Fibroblast of lung (primary cell): ENCODE data around the gene RPS27. TPM values are rescaled to one million over a fixed set of nuclear protein-coding genes. Genes with fewer than 3 reads are reported as not detected.
"Not testable (repeated sequence)": the region's sequence is repeated elsewhere in the genome, so short reads cannot be mapped to it uniquely, and the experiment has no call there.

Source experiments
- DNase-seq, 2 donors: peaks; one replicate each; pipeline versions ENCODE4 v3.0.0 to v3.0.0-alpha.2; 2010; ENCODE audit warnings: low read depth in 2 of 2
- H2AFZ ChIP-seq: 2 replicates; pipeline ENCODE4 v1.5.1; 2012; ENCODE audit warnings: low read length, control low read depth, inconsistent platforms
- H3K27ac ChIP-seq: 2 replicates; pipeline ENCODE4 v1.5.1; 2011; ENCODE audit warnings: low read length, control low read depth; ENCODE audit not compliant: insufficient read depth
- H3K27me3 ChIP-seq: 2 replicates; pipeline ENCODE4 v1.5.1; 2011; ENCODE audit warnings: mild to moderate bottlenecking, low read length; ENCODE audit not compliant: control insufficient read depth, insufficient read depth
- H3K36me3 ChIP-seq: 2 replicates; pipeline ENCODE4 v1.5.1; 2011; ENCODE audit warnings: low read length; ENCODE audit not compliant: control insufficient read depth, insufficient read depth
- H3K4me1 ChIP-seq: 2 replicates; pipeline ENCODE4 v1.5.1; 2011; ENCODE audit warnings: low read length; ENCODE audit not compliant: control insufficient read depth, insufficient read depth; ENCODE audit errors: extremely low read depth
- H3K4me2 ChIP-seq: 2 replicates; pipeline ENCODE4 v1.5.1; 2011; ENCODE audit warnings: low read length, control low read depth; ENCODE audit not compliant: insufficient read depth; ENCODE audit errors: extremely low read depth
- H3K4me3 ChIP-seq, 4 experiments: fragments of 200-600 bp in 1 of 4; sonication (generic) in 1 of 4; replicated peaks in 1 of 4; 2 replicates each; pipeline ENCODE4 v1.5.1; 2011 to 2016; ENCODE audit warnings: low read length in 4 of 4, low read depth in 3 of 4, mild to moderate bottlenecking in 3 of 4, control low read depth in 2 of 4, inconsistent platforms in 1 of 4, mixed read lengths in 1 of 4; ENCODE audit not compliant: insufficient read depth in 1 of 4; ENCODE audit errors: control extremely low read depth in 1 of 4
- H3K79me2 ChIP-seq: 2 replicates; pipeline ENCODE4 v1.5.1; 2012; ENCODE audit warnings: mild to moderate bottlenecking, low read length, inconsistent platforms; ENCODE audit not compliant: control insufficient read depth, insufficient read depth
- H3K9ac ChIP-seq: 2 replicates; pipeline ENCODE4 v1.5.1; 2011; ENCODE audit warnings: mild to moderate bottlenecking, low read length, control low read depth; ENCODE audit not compliant: insufficient read depth
- H3K9me3 ChIP-seq: 2 replicates; pipeline ENCODE4 v1.5.1; 2012; ENCODE audit warnings: low read depth, low read length; ENCODE audit not compliant: control insufficient read depth, insufficient read depth
- H4K20me1 ChIP-seq: 2 replicates; pipeline ENCODE4 v1.5.1; 2011; ENCODE audit warnings: low read length; ENCODE audit not compliant: control insufficient read depth, insufficient read depth; ENCODE audit errors: extremely low read depth
- EZH2 ChIP-seq: IDR thresholded peaks from 2 replicates; pipeline ENCODE4 v1.5.1; 2012; ENCODE audit warnings: low read length, control low read depth, mild to moderate bottlenecking; ENCODE audit errors: missing control alignments
- polyA plus RNA-seq, 2 donors: library from polyadenylated mRNA; depleted of rRNA in 1 of 2; stranded (reverse) in 1 of 2; unstranded in 1 of 2; fragments of >200 nt; gene quantifications; 2 replicates each; pipeline ENCODE4 v1.2.1, GENCODE V29; 2011 to 2012; ENCODE audit warnings: missing spikeins in 1 of 2
- total RNA-seq: library from RNA; depleted of rRNA; stranded (reverse); fragments of >200 nt; gene quantifications from 2 replicates; pipeline ENCODE4 v1.2.1, GENCODE V29; 2014
- TF ChIP-seq, protein P1 (sequence below), 2 donors: IDR thresholded peaks in 1 of 2; conservative IDR thresholded peaks in 1 of 2; 1 replicate in 1 of 2; 2 replicates in 1 of 2; pipeline ENCODE4 v1.5.1; 2011 to 2012; ENCODE audit warnings: low read length in 2 of 2, control low read depth in 1 of 2, inconsistent platforms in 1 of 2, low read depth in 1 of 2, mild to moderate bottlenecking in 1 of 2

RPS27 gene
- total and polyA plus RNA-seq, 2 donors (not counting 1 experiment from before 2014, with no cell fraction given), result 2,883 to 3,291 TPM

GRCh38 chr1:154014154-154014907, 23.8 kb downstream of the RPS27 start:
- Histone ChIP-seq H4K20me1 (no peaks in the 10 kb centered on the region), H3K79me2 (no peaks in the 10 kb centered on the region), H3K9ac (no peak overlapping the region), H3K27ac (no peak overlapping the region), H3K4me1 (peaks cover 2% of the 10 kb centered on the region), H3K27me3 (no peaks in the 10 kb centered on the region), H3K4me3 (no peak overlapping the region), H2AFZ (no peak overlapping the region), H3K36me3 (no peaks in the 10 kb centered on the region), H3K9me3 (no peaks in the 10 kb centered on the region), H3K4me2 (no peak overlapping the region)
- TF ChIP-seq, protein P1, sequence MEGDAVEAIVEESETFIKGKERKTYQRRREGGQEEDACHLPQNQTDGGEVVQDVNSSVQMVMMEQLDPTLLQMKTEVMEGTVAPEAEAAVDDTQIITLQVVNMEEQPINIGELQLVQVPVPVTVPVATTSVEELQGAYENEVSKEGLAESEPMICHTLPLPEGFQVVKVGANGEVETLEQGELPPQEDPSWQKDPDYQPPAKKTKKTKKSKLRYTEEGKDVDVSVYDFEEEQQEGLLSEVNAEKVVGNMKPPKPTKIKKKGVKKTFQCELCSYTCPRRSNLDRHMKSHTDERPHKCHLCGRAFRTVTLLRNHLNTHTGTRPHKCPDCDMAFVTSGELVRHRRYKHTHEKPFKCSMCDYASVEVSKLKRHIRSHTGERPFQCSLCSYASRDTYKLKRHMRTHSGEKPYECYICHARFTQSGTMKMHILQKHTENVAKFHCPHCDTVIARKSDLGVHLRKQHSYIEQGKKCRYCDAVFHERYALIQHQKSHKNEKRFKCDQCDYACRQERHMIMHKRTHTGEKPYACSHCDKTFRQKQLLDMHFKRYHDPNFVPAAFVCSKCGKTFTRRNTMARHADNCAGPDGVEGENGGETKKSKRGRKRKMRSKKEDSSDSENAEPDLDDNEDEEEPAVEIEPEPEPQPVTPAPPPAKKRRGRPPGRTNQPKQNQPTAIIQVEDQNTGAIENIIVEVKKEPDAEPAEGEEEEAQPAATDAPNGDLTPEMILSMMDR (conservative IDR thresholded peaks at IDR 0.05 in 1 of 2, IDR thresholded peaks at IDR 0.05 in 1 of 2; ENCODE audit: low read depth in 1 of 2, low read length in 2 of 2), result no peak
- no peak for TF ChIP-seq EZH2
- DNase-seq, result peak; percentile 45 to 72

DNA sequence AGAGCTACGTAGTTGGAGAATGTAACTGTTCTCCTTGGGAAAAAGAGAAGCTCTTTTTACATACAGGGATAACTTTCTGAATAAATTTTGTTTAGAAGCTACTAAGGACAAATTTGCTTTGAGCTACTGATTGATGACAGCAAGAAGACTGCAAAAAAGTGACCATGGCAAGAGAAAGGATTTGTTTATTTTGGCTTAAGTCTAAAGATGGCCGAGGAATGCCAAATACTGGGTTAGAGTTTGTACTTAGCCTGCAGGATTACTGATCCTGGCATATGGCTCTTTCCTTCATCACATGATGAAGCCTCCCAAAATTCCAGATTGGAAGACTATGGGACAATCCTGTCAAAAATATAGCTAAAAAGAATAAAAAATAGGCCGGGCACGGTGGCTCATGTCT, 28.7 kb downstream of the RPS27 start:
- H3K4me2 ChIP-seq, result no peak overlapping the region
- H3K27me3 ChIP-seq, result no peaks in the 10 kb centered on the region
- H3K4me3 ChIP-seq, result no peak overlapping the region
- no peak overlapping the region for H3K9ac ChIP-seq
- H4K20me1 ChIP-seq, result no peaks in the 10 kb centered on the region
- H3K9me3 ChIP-seq, result no peaks in the 10 kb centered on the region
- H3K36me3 ChIP-seq, result no peaks in the 10 kb centered on the region
- TF ChIP-seq, protein P1 (conservative IDR thresholded peaks at IDR 0.05 in 1 of 2, IDR thresholded peaks at IDR 0.05 in 1 of 2; ENCODE audit: low read depth in 1 of 2, low read length in 2 of 2), result no peak
- TF ChIP-seq EZH2, result no peak
- peaks cover 2% of the 10 kb centered on the region for H3K4me1 ChIP-seq
- no peak overlapping the region for H3K27ac ChIP-seq
- no peak overlapping the region for H2AFZ ChIP-seq
- DNase-seq, result no peak
- no peaks in the 10 kb centered on the region for H3K79me2 ChIP-seq

GRCh38 chr1:154019940-154020339, 29.4 kb downstream of the RPS27 start:
- H3K4me1 ChIP-seq, result no peaks in the 10 kb centered on the region
- H3K27me3 ChIP-seq, result no peaks in the 10 kb centered on the region
- no peak overlapping the region for H3K27ac ChIP-seq
- H3K79me2 ChIP-seq, result no peaks in the 10 kb centered on the region
- H4K20me1 ChIP-seq, result no peaks in the 10 kb centered on the region
- no peaks in the 10 kb centered on the region for H3K36me3 ChIP-seq
- no peak overlapping the region for H2AFZ ChIP-seq
- H3K9ac ChIP-seq, result no peak overlapping the region
- DNase-seq, result no peak
- no peaks in the 10 kb centered on the region for H3K9me3 ChIP-seq
- TF ChIP-seq, protein P1 (conservative IDR thresholded peaks at IDR 0.05 in 1 of 2, IDR thresholded peaks at IDR 0.05 in 1 of 2; ENCODE audit: low read depth in 1 of 2, low read length in 2 of 2), result no peak
- no peak for TF ChIP-seq EZH2
- no peak overlapping the region for H3K4me2 ChIP-seq
- no peak overlapping the region for H3K4me3 ChIP-seq

DNA sequence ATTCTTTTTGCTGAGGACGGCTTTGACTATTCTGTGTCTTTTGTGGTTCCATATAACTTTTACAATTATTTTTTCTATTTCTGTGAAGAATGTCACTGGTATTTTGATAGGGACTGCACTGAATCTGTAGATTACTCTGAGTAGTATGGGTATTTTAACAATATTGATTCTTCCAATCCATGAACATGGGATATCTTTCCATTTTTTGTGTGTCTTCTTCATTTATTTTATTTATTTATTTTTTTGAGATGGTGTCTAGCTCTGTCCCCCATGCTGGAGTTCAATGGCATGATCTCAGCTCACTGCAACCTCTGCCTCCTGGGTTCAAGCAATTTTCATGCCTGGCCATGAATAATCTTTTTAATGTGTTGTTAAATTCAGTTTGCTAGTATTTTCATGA, 43.1 kb downstream of the RPS27 start:
- H3K4me1 ChIP-seq, H4K20me1 ChIP-seq, H3K27ac ChIP-seq, H2AFZ ChIP-seq, H3K9me3 ChIP-seq, H3K4me3 ChIP-seq, H3K9ac ChIP-seq, H3K36me3 ChIP-seq, H3K4me2 ChIP-seq, H3K27me3 ChIP-seq, DNase-seq, H3K79me2 ChIP-seq: not testable (repeated sequence)
